ENCODE data around the gene RXRA. TPM values are rescaled to one million over a fixed set of nuclear protein-coding genes. Genes with fewer than 3 reads are reported as not detected.

Gene RXRA
- total and polyA plus RNA-seq, 4 donors, result 41.5 to 116 (median 74.1) TPM

GRCh38 chr9:134369416-134370212 is 43.4 kb downstream of the RXRA start:
- Histone ChIP-seq H3K9ac (ENCODE audit: low read depth in 1 of 2, low read length in 2 of 2) (peak overlapping the region in 1 of 2 donors; percentile 52), H3K27me3 (ENCODE audit: control insufficient read depth in 4 of 4, insufficient read depth in 4 of 4, low read length in 3 of 4) (no peaks in the 10 kb centered on the region), H3K27ac (ENCODE audit: low read depth in 1 of 2, low read length in 2 of 2) (peak overlapping the region; percentile 92 to 98), H3K4me1 (ENCODE audit: control insufficient read depth in 4 of 4, insufficient read depth in 4 of 4, low read length in 3 of 4) (peaks cover 62 to 99% (median 81%) of the 10 kb centered on the region in 4 donors), H3K36me3 (ENCODE audit: control insufficient read depth in 4 of 4, insufficient read depth in 3 of 4, low read depth in 1 of 4, low read length in 3 of 4) (no peaks in the 10 kb centered on the region), H3K9me3 (ENCODE audit: control insufficient read depth in 4 of 4, low read length in 3 of 4) (no peaks in the 10 kb centered on the region), H3K4me3 (ENCODE audit: low read depth in 1 of 3, low read length in 3 of 3) (no peak overlapping the region)
- TF ChIP-seq REST (IDR thresholded peaks at IDR 0.05) (peak; percentile 41), RXRA (IDR thresholded peaks at IDR 0.05) (peak in 1 of 2 donors; percentile 55), NR2F2 (IDR thresholded peaks at IDR 0.05) (no peak), HNF4A (conservative IDR thresholded peaks at IDR 0.05) (peak; percentile 66 to 76), FOXA2 (IDR thresholded peaks at IDR 0.05) (peak; percentile 14)
- TF ChIP-seq, protein P1, sequence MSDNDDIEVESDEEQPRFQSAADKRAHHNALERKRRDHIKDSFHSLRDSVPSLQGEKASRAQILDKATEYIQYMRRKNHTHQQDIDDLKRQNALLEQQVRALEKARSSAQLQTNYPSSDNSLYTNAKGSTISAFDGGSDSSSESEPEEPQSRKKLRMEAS (IDR thresholded peaks at IDR 0.05), result peak; percentile 22
- 56% methylated on average over 19 of the region's 19 CpGs for WGBS
- no peak for DNase-seq (ENCODE audit: low spot score)

- Histone ChIP-seq H3K4me1 (ENCODE audit: control insufficient read depth in 4 of 4, insufficient read depth in 4 of 4, low read length in 3 of 4) (peaks cover 60 to 99% (median 79%) of the 10 kb centered on the region in 4 donors), H3K27ac (ENCODE audit: low read depth in 1 of 2, low read length in 2 of 2) (peak overlapping the region; percentile 92 to 98), H3K27me3 (ENCODE audit: control insufficient read depth in 4 of 4, insufficient read depth in 4 of 4, low read length in 3 of 4) (no peaks in the 10 kb centered on the region), H3K9me3 (ENCODE audit: control insufficient read depth in 4 of 4, low read length in 3 of 4) (no peaks in the 10 kb centered on the region), H3K36me3 (ENCODE audit: control insufficient read depth in 4 of 4, insufficient read depth in 3 of 4, low read depth in 1 of 4, low read length in 3 of 4) (no peaks in the 10 kb centered on the region), H3K9ac (ENCODE audit: low read depth in 1 of 2, low read length in 2 of 2) (peak overlapping the region in 1 of 2 donors; percentile 52), H3K4me3 (ENCODE audit: low read depth in 1 of 3, low read length in 3 of 3) (no peak overlapping the region)
- TF ChIP-seq YY1 (IDR thresholded peaks at IDR 0.05), result peak; percentile 49
- no peak for TF ChIP-seq NR2F2 (IDR thresholded peaks at IDR 0.05)
- WGBS, result 44% methylated on average over 15 of the region's 15 CpGs
- DNase-seq (ENCODE audit: low spot score), result no peak
These were observed 43.9 kb downstream of the RXRA start for GRCh38 chr9:134370213-134370492.

GRCh38 chr9:134370638-134371037 is 44.4 kb downstream of the RXRA start:
- Histone ChIP-seq H3K9ac (ENCODE audit: low read depth in 1 of 2, low read length in 2 of 2) (peak overlapping the region in 1 of 2 donors; percentile 31), H3K27ac (ENCODE audit: low read depth in 1 of 2, low read length in 2 of 2) (peak overlapping the region; percentile 92 to 98), H3K36me3 (ENCODE audit: control insufficient read depth in 4 of 4, insufficient read depth in 3 of 4, low read depth in 1 of 4, low read length in 3 of 4) (no peaks in the 10 kb centered on the region), H3K4me1 (ENCODE audit: control insufficient read depth in 4 of 4, insufficient read depth in 4 of 4, low read length in 3 of 4) (peaks cover 56 to 99% (median 77%) of the 10 kb centered on the region in 4 donors), H3K9me3 (ENCODE audit: control insufficient read depth in 4 of 4, low read length in 3 of 4) (no peaks in the 10 kb centered on the region), H3K27me3 (ENCODE audit: control insufficient read depth in 4 of 4, insufficient read depth in 4 of 4, low read length in 3 of 4) (no peaks in the 10 kb centered on the region), H3K4me3 (ENCODE audit: low read depth in 1 of 3, low read length in 3 of 3) (no peak overlapping the region)
- TF ChIP-seq, protein P2, sequence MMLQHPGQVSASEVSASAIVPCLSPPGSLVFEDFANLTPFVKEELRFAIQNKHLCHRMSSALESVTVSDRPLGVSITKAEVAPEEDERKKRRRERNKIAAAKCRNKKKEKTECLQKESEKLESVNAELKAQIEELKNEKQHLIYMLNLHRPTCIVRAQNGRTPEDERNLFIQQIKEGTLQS (IDR thresholded peaks at IDR 0.05), result no peak
- TF ChIP-seq JUND (IDR thresholded peaks at IDR 0.05) (no peak), TAF1 (conservative IDR thresholded peaks at IDR 0.05) (no peak), YY1 (IDR thresholded peaks at IDR 0.05) (no peak), HNF4A (conservative IDR thresholded peaks at IDR 0.05) (no peak)
- WGBS, result 89% methylated on average over 16 of the region's 16 CpGs
- DNase-seq (ENCODE audit: low spot score), result no peak
